HG03064 (cell line): ENCODE measurements around the gene CRACR2B.

ENCODE experiments used
- ATAC-seq: cut with Tn5 transposase; IDR thresholded peaks from one replicate; pipeline ENCODE4 v1.9.1; 2021; ENCODE audit warnings: low read depth; ENCODE audit not compliant: unreplicated experiment

Gene CRACR2B

GRCh38 chr11:794766-795633, 32.7 kb upstream of the CRACR2B start:
- no peak for ATAC-seq

GRCh38 chr11:795634-796564, 31.8 kb upstream of the CRACR2B start:
- no peak for ATAC-seq

- no peak for ATAC-seq
Observed at GRCh38 chr11:796565-797295, 31.0 kb upstream of the CRACR2B start.

GRCh38 chr11:797296-798092, 30.2 kb upstream of the CRACR2B start:
- ATAC-seq = peak; percentile 36

GRCh38 chr11:798093-798713, 29.5 kb upstream of the CRACR2B start, which contains the start of gene SLC25A22:
Gene SLC25A22 (minus strand): TSS chr11:798281. CDS start chr11:795006, 3,275 bp downstream.
- peak; percentile 47 for ATAC-seq

GRCh38 chr11:799641-800316, 27.9 kb upstream of the CRACR2B start:
- ATAC-seq = no peak

- ATAC-seq = no peak
Observed at GRCh38 chr11:800473-800872, 27.2 kb upstream of the CRACR2B start.

- ATAC-seq = no peak
Observed at GRCh38 chr11:801097-801780, 26.5 kb upstream of the CRACR2B start.

- no peak for ATAC-seq
Observed at GRCh38 chr11:802018-802617, 25.6 kb upstream of the CRACR2B start.

GRCh38 chr11:802693-803466, 24.8 kb upstream of the CRACR2B start:
- no peak for ATAC-seq

GRCh38 chr11:803467-803742, 24.3 kb upstream of the CRACR2B start:
- no peak for ATAC-seq

- ATAC-seq = no peak
Observed at GRCh38 chr11:803770-804598, 23.7 kb upstream of the CRACR2B start.

GRCh38 chr11:804599-804964, 23.1 kb upstream of the CRACR2B start:
- no peak for ATAC-seq

GRCh38 chr11:808427-809286, 19.1 kb upstream of the CRACR2B start:
- ATAC-seq = no peak

- peak; percentile 64 for ATAC-seq
Observed at GRCh38 chr11:809287-810039, 18.3 kb upstream of the CRACR2B start, which contains the start of gene RPLP2. Gene RPLP2 (plus strand): TSS chr11:809967. CDS start chr11:810235, 268 bp downstream.
